T1000 (cell line): Measurements from ENCODE around the gene MEGF11.

Experiments used
- DNase-seq: peaks from one replicate; lab custom pipeline; 2025; ENCODE audit warnings: mixed read lengths; lab: John Stamatoyannopoulos, UW

Gene MEGF11

DNA sequence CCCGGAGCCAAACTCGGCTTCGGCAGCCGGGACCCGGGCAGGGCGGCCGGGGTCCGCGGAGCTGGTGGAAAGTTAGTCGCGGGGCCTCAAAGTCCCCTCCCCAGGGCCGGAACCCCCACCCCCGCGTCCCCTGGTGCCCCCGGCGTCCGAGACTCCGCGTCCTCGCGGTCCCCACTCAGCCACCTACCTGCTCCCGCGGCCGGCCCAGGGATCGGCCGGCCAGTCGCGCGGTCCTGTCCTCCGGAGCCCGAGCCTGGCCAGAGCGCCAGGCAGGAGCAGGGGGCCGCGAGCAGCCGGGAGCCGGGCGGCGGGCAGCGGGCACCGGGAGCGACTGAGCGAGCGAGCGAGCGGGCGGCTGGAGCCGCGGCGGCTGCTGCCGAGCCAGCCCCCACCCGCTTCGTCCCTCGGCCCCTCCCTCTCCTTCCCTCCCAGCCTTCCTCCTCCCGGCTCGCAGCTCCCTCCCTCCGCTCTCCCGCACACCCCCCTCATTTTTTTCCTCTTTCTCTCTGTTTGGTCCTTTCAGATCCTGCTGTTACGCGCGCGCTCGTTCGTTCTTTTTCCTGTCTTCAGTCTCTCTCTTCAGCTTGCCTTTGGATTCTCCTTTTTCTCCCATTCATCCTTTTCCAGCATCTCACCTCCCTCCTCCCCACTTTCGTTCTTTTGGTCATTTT is at the start of gene MEGF11:
MEGF11 (minus strand) TSS at position 333 of the 671 bp plus-strand sequence. CDS start 125,347 bp downstream, outside the sequence.
- DNase-seq = peak; percentile 37

DNA sequence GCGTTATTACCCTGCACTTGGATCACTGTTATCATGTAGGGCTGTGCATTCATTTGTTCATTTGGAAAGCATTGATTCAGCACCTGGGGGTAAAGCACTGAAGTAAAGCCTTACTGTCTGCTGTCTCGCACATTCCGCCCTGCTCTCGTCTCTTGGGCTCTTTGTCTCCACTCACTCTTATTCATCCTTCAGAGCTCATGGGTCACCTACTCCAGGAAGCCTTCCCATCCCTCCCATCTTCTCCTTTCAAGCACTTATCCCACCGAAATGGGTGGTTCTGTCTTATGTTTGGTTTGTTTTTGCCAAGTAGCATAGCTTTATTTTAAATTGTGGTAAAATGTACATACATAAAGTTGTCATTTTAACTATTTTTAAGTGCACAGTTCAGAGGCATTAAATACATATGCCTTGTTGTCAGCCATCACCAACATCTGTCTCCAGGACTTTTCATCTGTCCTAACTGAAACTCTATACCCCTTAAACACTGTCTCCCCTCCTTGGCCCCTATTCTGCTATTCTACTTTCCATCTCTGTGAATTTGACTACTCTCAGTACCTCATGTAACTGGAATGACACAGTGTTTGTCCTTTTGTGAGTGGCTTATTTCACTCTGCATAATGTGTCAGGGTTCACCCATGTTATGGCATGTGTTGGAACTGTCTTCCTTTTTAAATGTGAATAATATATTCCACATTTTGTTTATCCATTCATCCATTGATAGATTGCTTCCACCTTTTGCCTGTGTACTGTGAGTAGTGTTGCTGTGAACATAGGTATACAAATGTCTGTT is 49.1 kb upstream of the MEGF11 start:
- no peak for DNase-seq

DNA sequence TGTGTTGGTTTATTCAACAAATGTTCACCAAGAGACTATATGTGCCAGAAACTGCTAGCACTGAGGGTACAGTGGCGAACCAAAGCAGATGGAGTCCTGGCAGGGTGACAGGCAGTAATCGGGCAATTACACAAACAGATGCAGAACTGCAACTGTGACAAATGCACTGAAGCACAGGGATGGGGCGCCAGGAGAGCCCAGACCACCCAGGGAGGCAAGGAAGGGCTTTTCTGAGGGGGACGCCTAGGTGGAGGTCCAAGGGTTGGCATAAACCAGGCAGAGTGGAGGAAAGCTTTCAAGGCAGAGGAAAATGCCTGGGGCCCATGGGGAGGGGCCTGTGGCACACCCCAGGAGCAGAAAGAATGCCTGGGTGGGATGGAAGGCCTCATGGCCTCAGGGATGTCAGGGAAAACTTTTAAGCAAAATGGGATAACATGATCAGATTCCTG is 45.3 kb upstream of the MEGF11 start:
- DNase-seq = no peak

DNA sequence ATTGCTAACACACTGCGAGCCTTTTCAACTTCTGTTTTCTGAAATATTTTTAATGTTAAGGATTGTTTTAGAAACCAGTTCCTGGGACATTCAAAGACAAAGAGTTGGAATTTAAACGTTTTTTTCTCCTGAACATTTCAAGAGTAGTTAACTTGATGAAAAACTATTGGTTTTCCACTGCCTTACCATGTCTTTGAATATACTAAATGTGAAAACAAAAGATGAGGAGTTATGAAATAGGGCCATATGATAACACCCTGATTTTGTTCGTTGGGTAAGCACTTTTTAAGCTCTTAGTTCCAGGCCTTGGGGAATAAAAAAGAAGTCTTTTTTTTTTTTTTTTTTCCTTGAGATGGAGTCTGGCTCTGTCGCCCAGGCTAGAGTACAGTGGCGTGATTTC is 42.6 kb upstream of the MEGF11 start:
- no peak for DNase-seq

DNA sequence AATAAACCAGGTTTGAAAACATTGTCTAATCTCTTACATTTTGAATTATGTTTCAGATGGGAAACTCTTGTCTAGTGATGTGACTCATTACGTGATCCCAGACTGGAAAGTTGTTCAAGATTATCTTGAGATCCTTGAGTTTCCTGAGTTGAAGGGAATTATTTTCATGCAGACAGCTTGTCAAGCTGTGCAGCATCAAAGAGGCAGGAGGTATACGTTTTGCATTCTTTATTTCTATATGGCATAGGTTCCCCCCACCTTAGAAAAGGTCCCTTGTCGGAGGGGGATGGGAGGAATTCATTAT is 41.3 kb upstream of the MEGF11 start:
- no peak for DNase-seq

DNA sequence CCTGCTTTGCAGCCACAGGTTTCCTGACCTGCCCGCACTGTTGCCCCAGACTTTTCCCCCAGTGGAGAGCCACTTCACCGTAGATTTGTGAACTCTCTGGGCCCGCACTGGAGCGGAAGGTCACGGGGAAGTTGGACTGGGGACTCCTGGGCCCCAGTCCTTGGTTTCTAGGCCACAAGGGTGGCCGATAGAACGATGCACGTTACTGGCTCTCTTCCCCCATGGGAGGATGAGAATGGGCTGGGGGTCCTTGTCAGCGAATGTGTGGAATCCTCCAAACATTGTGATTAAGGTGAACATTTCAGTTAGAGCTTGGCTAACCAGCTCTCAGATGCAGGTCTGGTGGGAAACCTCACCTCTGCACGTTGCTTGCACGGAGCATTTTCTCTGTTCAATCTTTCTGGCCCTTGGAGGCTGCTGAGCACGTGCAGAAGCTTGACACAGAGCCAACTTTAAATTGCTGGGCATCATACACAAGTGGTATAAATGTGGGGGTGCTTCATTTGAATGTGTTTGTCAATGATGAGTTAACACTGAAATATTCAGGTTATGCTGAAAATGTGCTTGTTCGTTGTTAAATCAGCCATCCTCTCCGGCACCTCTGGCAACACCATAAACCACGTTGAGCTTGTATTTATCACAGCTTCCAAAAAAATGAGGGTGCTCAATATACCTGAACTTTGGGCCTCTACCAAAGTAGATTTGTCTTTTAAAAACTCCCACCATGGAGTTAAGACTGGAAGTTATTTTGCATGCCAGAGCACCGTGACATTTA is 40.8 kb upstream of the MEGF11 start:
- DNase-seq = peak; percentile 17

DNA sequence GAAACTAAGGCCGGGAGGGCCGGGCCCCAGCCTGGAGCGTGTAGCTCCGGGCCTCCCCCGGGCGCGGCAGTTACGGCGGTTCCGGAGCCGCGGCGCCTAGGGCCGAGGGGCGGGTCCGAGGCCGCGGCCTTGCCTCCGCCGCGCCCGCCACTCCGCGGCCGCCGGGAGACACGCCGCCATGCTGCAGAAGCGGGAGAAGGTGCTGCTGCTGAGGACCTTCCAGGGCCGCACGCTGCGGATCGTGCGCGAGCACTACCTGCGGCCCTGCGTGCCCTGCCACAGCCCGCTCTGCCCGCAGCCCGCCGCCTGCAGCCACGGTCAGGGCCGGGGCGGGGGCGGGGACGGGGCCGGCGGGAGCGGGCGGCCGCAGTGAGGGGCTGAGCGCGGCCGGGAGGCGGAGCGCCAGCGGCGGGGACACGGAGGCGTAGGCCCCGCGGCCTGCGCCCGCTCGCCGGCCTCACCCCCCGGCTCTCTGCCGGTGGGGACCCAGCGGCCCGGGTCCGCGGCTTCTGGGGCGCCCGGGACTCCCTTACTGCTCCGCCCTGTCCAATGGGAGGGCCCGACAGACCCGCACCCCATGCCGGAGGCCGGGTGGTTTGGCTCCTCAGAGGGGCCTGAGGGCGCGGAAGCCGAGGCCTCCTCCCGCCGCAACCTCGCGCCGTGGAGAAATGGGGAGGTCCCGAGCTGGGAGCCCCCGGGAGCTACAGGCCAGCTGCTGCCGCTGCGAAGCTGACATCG is 40.0 kb upstream of the MEGF11 start, which contains the start of gene DIS3L:
DIS3L (plus strand) TSS at position 150 of the 738 bp plus-strand sequence; CDS start at position 179, 29 bp downstream.
- DNase-seq = peak; percentile 29

DNA sequence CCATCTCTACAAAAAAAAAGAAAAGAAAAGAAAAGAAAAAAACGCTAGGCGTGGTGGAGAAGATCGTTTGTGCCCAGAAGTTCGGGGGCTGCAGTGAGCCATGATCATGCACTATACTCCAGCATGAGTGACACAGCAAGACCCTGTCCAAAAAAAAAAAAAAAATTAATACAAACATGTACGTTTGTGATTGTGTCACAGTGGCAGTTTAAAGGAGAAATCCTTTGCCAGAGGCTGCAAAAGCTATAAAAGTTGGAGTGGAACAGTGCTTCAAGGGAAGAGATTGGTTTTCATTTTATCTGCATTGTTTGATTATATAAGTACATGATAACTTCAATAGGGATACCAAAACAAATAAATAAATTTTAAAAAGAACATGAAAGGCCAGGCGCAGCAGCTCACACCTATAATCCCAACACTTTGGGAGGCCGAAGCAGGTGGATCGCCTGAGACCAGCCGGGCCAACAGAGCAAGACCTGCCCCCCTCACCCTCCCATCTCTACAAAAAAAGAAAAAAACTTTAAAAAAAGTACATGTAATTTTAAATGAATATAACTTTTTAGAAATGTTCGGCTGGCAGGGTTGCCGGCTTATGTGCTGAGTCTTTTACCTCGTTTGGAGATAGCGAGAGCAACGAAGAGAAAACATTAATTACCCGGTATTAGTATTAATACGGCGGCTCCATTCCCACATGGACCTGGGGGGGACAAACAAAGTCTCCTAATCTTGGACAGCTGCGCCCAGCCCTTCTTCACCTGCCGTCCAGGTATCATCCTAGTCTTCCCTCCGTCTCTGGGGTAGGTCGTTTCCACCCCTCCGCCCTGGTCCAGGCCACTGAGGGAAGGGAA is 39.2 kb upstream of the MEGF11 start:
- DNase-seq = no peak

DNA sequence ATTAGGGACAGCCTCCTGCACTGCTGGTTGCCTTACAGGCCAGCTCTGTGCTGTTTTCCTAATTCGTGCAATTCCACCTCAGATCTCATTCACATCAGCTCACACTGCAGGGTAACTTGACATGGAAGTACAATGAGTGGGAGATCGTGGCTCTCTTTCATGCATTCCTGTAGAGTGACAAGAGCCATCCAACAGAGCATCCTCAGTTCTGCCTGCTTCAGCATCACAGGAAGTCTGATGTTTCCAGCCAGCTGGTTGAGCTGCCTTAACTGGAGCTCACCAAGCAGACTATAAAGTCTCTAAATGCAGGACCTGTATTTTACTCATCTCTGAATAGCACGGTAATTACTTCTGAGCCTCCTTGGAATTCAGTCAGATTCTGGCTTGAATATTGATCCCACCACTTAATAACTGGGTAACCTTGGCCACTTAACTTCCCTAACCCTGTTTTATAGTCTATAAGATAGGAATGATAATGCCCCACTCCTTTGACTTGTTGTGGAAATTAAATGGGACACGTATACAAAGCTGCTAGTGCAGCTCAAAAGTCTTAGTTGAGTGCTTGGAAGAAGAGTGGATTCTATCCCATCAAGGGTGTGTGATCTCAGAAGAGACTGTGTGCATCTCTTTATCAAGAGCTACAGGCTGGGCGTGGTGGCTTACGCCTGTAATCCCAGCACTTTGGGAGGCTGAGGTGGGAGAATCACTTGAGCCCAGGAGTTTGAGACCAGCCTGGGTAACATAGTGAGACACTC is 38.4 kb upstream of the MEGF11 start:
- no peak for DNase-seq

DNA sequence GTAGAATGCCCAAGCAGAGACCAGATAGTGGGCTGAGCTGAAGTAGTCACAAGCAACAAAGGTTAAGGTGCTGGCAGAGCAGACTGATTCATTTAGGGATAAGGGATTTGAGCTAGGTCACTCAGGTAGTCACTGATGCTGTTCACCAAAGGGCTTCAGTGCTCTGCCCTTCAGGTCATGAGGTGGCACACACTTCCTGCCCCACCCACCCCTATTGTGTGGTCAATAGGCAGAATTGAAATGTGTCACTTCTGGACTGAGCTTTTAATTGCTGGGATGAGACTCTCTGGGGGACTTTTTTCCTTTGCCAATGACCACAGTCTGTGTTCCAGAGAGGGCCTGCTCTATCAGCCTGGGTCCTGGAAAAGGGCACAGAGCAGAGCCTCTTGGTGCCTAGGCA is 37.0 kb upstream of the MEGF11 start:
- DNase-seq = no peak

DNA sequence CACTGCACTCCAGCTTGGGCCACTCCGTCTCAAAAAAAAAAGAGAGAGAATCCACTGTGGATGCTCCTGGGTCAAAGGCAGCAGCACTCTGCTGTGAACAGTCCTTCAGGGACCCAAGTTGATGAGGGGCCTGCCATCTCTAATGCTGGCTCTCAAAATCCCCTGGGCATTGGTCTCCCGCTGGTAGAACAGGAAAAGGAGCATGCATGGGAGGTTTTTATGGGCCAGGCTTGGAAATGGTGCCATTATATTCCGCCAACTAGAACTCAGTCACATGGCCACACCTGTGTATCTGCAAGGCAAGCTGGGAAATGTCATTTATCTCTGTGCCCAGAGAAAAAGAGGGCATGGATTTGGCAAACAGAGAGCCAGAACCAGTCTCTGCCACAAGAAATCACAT is 36.5 kb upstream of the MEGF11 start:
- DNase-seq = no peak

DNA sequence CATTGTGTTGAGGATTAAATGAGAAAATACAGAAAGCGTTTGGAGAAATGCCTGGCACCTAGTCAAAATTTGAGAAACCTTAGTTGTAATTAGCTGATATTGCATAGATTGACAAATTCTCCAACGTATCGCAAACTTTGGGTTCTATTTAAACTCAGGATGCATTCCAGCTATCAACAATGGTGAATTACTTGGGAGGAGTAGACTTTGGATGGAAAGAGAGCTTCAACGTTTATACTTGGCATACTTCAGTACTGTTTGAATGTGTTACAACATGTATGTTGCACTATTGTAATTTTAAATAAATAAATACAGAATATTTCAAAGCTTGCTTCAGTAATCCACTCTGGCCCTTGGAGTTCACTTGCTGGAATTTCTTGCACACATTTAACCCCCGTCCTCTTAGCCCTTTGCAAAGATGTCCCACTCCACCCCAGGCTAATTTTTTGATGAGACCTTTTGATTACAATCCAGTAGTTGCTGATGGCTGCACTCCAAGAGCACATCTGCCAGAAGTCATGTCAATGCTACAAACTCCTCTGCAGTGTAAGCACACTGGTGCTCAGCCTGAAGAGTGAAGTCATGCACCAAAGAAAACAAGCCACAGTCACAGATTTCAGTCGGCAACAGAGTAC is 35.1 kb upstream of the MEGF11 start:
- DNase-seq = no peak

DNA sequence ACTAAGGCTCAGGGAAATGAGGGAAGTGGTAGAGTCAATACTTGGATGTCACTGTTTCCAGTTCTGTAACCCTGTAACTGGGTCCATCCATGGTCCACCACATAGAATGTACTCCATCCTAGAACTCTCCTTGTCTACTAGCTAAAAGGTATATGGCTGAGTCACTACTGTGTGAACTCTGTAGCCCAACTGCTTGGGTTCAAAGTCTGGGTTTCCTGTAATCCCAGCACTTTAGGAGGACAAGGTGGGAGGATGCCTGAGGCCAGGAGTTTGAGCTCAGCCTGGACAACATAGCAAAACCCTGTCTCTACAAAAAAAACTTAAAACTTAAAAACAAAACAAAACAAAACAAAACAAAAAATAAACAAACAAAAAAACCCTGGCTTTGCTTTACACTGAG is 34.5 kb upstream of the MEGF11 start:
- DNase-seq = no peak

DNA sequence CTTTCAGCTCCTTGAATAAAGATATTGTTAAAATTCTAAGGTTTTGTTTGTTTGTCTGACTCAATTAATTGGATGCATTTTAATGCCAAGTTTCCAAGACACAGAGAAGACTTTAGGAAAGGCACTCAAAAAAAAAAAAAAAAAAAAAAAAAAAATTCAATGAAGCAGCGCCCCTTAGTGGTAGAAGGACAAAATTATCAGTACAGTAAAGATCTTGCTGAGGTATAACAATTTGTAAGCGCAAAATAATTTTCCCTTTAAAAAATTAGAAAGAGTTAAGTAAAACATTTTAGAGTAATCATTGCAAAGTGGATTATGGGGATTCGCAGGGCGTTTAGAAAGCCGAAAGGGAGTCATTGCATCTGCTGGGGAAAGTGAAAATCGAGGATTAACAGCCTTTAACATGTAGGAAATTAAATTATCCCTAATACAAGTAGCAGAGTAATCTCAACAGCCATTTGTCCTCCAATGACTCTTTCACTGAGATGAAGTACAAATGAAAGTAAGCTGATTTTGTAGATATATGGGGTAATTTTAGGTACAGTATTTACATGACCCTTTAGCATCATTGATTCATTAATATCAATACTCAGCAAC is 34.0 kb upstream of the MEGF11 start:
- DNase-seq = no peak

DNA sequence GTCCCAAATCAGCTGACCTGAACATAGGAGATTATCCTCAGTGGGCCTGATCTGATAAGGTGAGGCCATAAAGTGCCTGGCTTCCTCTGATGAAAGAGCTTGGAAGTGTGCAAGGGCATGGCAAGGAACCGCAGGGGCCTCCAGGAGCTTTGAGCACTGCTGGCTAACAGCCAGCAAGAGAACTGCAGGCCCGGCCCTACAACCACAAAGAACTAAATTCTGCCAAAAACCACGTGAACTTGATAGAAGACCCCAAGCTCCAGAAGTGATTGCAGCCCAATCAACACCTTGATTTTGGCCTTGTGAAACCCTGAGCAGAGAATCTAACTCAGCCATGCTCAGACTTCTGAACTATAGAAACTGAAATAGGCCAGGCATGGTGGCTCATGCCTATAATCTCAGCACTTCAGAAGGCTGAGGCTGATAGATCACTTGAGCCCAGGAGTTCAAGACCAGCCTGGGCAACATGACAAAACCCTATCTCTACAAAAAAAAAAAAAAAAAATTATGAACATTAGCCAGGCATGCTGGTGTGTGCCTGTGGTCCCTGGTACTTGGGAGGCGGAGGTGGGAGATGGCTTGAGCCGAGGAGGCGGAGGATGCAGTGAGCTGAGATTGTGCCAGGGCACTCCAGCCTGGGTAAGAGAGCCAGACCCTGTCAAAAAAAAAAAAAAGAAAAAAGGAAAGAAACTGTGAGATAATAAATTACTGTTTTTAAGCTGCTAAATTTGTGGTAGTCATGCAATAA is 32.2 kb upstream of the MEGF11 start:
- DNase-seq = no peak

DNA sequence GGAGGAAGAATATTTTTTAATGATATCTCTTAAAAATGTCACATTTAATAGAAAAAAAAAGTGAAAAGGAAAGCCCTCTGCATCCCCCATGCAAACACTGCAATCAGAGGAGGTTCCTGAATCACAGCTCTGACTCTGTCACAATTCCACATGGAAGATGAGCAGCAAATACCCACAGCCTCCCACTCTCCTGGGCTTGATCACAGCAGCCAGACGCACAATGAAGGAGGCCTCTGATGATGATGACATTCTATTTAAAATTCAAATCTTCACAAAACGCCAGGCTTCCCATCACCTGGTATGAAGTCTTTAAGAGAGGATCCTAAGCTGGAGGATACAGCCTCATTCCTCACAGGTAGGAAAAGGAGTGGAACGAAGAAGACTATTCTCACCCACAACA is 30.7 kb upstream of the MEGF11 start:
- no peak for DNase-seq

DNA sequence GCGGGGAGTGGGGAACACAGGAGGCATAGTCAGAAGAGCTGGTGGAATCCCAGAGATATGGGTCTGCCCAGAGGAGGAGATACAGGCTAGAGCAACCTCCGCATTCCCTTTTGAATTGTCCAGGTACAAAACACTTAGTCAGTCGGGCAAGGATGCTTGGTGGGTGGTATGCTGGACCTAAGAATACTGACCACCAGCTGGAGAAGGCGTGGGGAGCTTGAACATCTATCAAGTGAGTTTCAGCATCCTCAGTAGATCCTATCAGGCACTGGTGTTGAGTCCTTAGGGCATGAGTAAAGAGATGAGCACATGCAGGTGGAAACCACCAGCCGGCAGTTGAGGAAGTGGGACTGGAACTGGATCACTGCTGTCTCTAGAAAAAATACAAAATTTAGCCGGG is 25.1 kb upstream of the MEGF11 start:
- no peak for DNase-seq

DNA sequence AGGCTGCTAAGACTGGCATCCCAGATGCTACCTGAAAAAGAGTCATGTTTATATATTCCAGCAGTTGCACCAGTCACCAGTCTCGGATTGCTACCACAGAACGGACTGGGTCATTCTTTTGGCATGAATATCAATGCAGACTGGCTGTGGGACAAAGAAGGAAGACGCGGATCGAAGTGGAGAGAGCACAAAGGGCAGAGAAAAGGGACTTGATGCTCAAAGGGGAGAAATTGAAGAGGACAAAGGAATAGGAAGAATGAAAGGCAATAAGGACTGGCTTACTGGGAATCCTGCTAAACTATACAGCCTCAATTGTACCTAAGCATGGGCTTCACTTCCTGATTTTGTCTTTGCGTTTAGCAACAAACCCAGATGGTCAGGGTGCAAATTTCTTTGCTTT is 24.5 kb upstream of the MEGF11 start:
- DNase-seq = no peak

DNA sequence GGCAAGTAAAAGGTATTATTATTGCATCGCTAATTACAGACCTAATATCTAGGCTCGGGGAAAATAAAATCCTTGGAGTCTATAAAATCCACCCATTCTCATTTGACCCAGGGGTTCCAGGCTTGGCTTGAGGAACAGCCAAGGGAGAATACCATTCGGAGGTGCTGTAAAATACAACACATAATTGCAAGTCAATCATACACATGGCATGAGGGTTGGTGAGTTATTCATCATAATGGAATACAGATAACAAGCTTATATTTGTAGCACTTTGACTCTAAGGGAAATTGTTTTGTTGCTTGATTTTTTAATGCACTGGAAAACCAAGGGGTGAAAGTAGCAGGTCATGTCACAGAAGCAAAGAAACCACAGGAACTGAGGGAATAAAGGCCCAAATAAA is 23.0 kb upstream of the MEGF11 start:
- no peak for DNase-seq
